HepG2 (cell line): Measurements from ENCODE around the gene AGT. TPM values are rescaled to one million over a fixed set of nuclear protein-coding genes. Genes with fewer than 3 reads are reported as not detected.

Source experiments
- AKAP8 ChIP-seq: sonication (generic); formaldehyde crosslinking; IDR thresholded peaks from 2 replicates; pipeline ENCODE4 v1.5.1; 2020; ENCODE audit warnings: mild to moderate bottlenecking, missing genetic modification reagents
- PRDM15 ChIP-seq: sonication (generic); formaldehyde crosslinking; IDR thresholded peaks from 2 replicates; pipeline ENCODE4 v1.4.0; 2020; ENCODE audit warnings: missing genetic modification reagents
- RAD21 ChIP-seq: fragments of 450-650 bp; formaldehyde crosslinking; IDR thresholded peaks from 2 replicates; pipeline ENCODE4 v1.5.0; 2020; ENCODE audit warnings: mild to moderate bottlenecking
- SIN3A ChIP-seq: IDR thresholded peaks from 2 replicates; pipeline ENCODE4 v1.6.1; 2011; ENCODE audit warnings: low read depth, mild to moderate bottlenecking, control low read depth, low read length, borderline replicate concordance
- TEAD2 ChIP-seq: sonication (generic); formaldehyde crosslinking; IDR thresholded peaks from 2 replicates; pipeline ENCODE4 v1.9.0; 2021; ENCODE audit warnings: missing genetic modification reagents
- TOPORS ChIP-seq: sonication (generic); formaldehyde crosslinking; IDR thresholded peaks from 2 replicates; pipeline ENCODE4 v1.8.0; 2023; ENCODE audit warnings: mild to moderate bottlenecking, missing genetic modification reagents
- ZNF136 ChIP-seq: sonication (generic); formaldehyde crosslinking; IDR thresholded peaks from 2 replicates; pipeline ENCODE4 v1.8.1; 2022; ENCODE audit warnings: low read depth, mild to moderate bottlenecking, moderate library complexity, missing genetic modification reagents
- ZNF709 ChIP-seq: sonication (generic); formaldehyde crosslinking; IDR thresholded peaks from 2 replicates; pipeline ENCODE4 v1.5.0; 2020; ENCODE audit warnings: mild to moderate bottlenecking, missing genetic modification reagents
- ZXDC ChIP-seq: sonication (generic); formaldehyde crosslinking; IDR thresholded peaks from 2 replicates; pipeline ENCODE4 v1.5.0; 2020; ENCODE audit warnings: mild to moderate bottlenecking, missing genetic modification reagents
- polyA plus RNA-seq, 8 experiments: library from polyadenylated mRNA; depleted of rRNA in 3 of 8; stranded (reverse) in 7 of 8; unstranded in 1 of 8; fragments of >200 nt; fragmentation: Illumina TruSeq in 4 of 8; extraction: Trizol in 4 of 8; gene quantifications; 2 replicates each; pipeline versions ENCODE4 v1.2.1 to v1.2.3, GENCODE V29; 2011 to 2016; ENCODE audit warnings: low read depth in 4 of 8, missing spikeins in 1 of 8, mixed read lengths in 1 of 8; ENCODE audit not compliant: insufficient read depth in 1 of 8
- total RNA-seq, 5 experiments: library from RNA; depleted of rRNA; stranded (reverse); fragments of >200 nt; fragmentation: Illumina TruSeq; extraction: Trizol; gene quantifications; 2 replicates each; pipeline ENCODE4 v1.2.3, GENCODE V29; 2016; ENCODE audit warnings: low read depth in 1 of 5
- TF ChIP-seq, protein P1 (sequence below): IDR thresholded peaks from 2 replicates; pipeline ENCODE4 v1.6.1; 2016; ENCODE audit warnings: low read depth, missing genetic modification reagents, missing compliant biosample characterization
- TF ChIP-seq, protein P2 (sequence below): sonication (generic); formaldehyde crosslinking; IDR thresholded peaks from 2 replicates; pipeline ENCODE4 v1.4.0; 2020; ENCODE audit warnings: missing genetic modification reagents
- TF ChIP-seq, protein P3 (sequence below): conservative IDR thresholded peaks from 2 replicates; pipeline ENCODE4 v1.6.1; 2018; ENCODE audit warnings: missing genetic modification reagents

Gene AGT
- total and polyA plus RNA-seq, 2 of the 13 experiments (the other 11 are each of a cell fraction or from before 2014, with no cell fraction given) = 892 to 2,071 TPM

DNA sequence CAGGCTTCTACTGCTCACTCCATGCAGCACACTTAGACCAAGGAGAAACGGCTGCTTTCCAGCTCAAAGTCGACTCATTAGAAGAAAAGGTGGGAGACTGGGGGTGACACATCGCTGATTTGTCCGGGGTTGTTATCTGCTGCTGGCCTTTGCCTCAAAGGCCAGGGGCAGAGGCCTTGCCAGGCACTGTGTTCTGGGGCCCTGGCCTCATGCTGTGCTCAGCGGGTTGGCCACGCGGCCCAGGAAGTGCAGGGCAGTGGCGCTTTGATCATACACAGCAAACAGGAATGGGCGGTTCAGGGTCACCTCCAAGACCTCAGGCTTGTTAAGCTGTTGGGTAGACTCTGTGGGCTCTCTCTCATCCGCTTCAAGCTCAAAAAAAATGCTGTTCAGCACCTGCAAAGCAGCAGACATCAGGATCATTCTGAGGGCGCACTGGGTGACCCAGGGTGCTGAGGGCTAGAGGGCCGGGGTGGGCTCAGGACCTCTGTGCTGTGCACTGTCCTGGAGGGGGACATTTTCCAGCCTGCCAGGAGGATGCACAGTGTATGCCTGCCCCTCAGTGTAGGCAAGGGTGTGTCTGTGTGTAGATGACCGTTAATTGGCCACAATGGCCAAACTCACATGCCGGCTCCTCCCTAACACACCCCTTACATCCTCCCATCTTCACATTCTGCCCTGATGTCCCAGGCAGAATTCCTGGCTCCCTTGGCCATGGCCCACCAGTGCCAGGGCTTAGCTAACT, 10.8 kb downstream of the AGT start (continued):
- TF ChIP-seq, protein P1, sequence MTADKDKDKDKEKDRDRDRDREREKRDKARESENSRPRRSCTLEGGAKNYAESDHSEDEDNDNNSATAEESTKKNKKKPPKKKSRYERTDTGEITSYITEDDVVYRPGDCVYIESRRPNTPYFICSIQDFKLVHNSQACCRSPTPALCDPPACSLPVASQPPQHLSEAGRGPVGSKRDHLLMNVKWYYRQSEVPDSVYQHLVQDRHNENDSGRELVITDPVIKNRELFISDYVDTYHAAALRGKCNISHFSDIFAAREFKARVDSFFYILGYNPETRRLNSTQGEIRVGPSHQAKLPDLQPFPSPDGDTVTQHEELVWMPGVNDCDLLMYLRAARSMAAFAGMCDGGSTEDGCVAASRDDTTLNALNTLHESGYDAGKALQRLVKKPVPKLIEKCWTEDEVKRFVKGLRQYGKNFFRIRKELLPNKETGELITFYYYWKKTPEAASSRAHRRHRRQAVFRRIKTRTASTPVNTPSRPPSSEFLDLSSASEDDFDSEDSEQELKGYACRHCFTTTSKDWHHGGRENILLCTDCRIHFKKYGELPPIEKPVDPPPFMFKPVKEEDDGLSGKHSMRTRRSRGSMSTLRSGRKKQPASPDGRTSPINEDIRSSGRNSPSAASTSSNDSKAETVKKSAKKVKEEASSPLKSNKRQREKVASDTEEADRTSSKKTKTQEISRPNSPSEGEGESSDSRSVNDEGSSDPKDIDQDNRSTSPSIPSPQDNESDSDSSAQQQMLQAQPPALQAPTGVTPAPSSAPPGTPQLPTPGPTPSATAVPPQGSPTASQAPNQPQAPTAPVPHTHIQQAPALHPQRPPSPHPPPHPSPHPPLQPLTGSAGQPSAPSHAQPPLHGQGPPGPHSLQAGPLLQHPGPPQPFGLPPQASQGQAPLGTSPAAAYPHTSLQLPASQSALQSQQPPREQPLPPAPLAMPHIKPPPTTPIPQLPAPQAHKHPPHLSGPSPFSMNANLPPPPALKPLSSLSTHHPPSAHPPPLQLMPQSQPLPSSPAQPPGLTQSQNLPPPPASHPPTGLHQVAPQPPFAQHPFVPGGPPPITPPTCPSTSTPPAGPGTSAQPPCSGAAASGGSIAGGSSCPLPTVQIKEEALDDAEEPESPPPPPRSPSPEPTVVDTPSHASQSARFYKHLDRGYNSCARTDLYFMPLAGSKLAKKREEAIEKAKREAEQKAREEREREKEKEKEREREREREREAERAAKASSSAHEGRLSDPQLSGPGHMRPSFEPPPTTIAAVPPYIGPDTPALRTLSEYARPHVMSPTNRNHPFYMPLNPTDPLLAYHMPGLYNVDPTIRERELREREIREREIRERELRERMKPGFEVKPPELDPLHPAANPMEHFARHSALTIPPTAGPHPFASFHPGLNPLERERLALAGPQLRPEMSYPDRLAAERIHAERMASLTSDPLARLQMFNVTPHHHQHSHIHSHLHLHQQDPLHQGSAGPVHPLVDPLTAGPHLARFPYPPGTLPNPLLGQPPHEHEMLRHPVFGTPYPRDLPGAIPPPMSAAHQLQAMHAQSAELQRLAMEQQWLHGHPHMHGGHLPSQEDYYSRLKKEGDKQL (CRISPR knock-in tag) = peak; percentile 91
- TF ChIP-seq, protein P2, sequence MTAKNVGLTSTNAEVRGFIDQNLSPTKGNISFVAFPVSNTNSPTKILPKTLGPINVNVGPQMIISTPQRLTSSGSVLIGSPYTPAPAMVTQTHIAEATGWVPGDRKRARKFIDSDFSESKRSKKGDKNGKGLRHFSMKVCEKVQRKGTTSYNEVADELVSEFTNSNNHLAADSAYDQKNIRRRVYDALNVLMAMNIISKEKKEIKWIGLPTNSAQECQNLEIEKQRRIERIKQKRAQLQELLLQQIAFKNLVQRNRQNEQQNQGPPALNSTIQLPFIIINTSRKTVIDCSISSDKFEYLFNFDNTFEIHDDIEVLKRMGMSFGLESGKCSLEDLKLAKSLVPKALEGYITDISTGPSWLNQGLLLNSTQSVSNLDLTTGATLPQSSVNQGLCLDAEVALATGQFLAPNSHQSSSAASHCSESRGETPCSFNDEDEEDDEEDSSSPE = peak; percentile 84
- TF ChIP-seq ZXDC (CRISPR knock-in tag) = peak; percentile 92
- peak; percentile 84 for TF ChIP-seq SIN3A
- TF ChIP-seq ZNF136 (CRISPR knock-in tag) = 0 out of 2 replicates have a peak, but pooled peaks have one; percentile 32
- peak; percentile 90 for TF ChIP-seq TOPORS (CRISPR knock-in tag)
- peak; percentile 95 for TF ChIP-seq ZNF709 (CRISPR knock-in tag)
- TF ChIP-seq, protein P3, sequence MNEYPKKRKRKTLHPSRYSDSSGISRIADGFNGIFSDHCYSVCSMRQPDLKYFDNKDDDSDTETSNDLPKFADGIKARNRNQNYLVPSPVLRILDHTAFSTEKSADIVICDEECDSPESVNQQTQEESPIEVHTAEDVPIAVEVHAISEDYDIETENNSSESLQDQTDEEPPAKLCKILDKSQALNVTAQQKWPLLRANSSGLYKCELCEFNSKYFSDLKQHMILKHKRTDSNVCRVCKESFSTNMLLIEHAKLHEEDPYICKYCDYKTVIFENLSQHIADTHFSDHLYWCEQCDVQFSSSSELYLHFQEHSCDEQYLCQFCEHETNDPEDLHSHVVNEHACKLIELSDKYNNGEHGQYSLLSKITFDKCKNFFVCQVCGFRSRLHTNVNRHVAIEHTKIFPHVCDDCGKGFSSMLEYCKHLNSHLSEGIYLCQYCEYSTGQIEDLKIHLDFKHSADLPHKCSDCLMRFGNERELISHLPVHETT = peak; percentile 81; the same call in 1 of the 2 replicates
- no peak for TF ChIP-seq TEAD2 (CRISPR knock-in tag)
- peak; percentile 95; the same call in 1 of the 2 replicates for TF ChIP-seq AKAP8 (CRISPR knock-in tag)
- no peak; the same call in 1 of the 2 replicates for TF ChIP-seq RAD21 (CRISPR knock-in tag)
- 0 out of 2 replicates have a peak, but pooled peaks have one; percentile 71 for TF ChIP-seq PRDM15 (CRISPR knock-in tag)
